SK-N-SH (cell line): ENCODE measurements around the gene USH1C. TPM values are rescaled to one million over a fixed set of nuclear protein-coding genes. Genes with fewer than 3 reads are reported as not detected.

ENCODE experiments used
- CTCF ChIA-PET: fragments of 300-600, 350-600 bp; formaldehyde crosslinking; extraction: SDS; loops from one replicate; lab custom pipeline; 2021; lab: Yijun Ruan, JAX
- POLR2A ChIA-PET: fragments of 350-600 bp; sonication (Branson Sonifier 250); formaldehyde crosslinking; extraction: SDS; loops from one replicate; lab custom pipeline; 2020; ENCODE audit warnings: antibody characterized with exemption, inconsistent platforms; lab: Yijun Ruan, JAX
- DNase-seq: peaks from one replicate; pipeline ENCODE4 v3.0.0; 2012
- H2AFZ ChIP-seq: fragments of 200-600 bp; sonication (generic); 2 replicates; pipeline ENCODE4 v1.8.1; 2016; ENCODE audit warnings: antibody characterized with exemption, mild to moderate bottlenecking, low read depth
- H3F3A ChIP-seq: fragments of 200-600 bp; sonication (generic); replicated peaks from 2 replicates; pipeline ENCODE3; 2016; ENCODE audit warnings: antibody characterized with exemption, mild to moderate bottlenecking; ENCODE audit not compliant: insufficient read depth
- H3K27ac ChIP-seq, 2 experiments: fragments of 200-500 bp in 1 of 2; fragments of 200-600 bp in 1 of 2; sonication (Bioruptor generic) in 1 of 2; sonication (generic), shearing (Covaris generic) in 1 of 2; 2 replicates each; pipeline versions ENCODE4 v1.5.1 to v1.6.1; 2014 to 2016; ENCODE audit warnings: low read depth in 2 of 2, inconsistent platforms in 1 of 2, low read length in 1 of 2, mild to moderate bottlenecking in 1 of 2, mixed read lengths in 1 of 2
- H3K27me3 ChIP-seq: fragments of 200-600 bp; sonication (generic), shearing (Covaris generic); 2 replicates; pipeline ENCODE4 v1.6.1; 2016; ENCODE audit warnings: mixed run types; ENCODE audit not compliant: insufficient read depth
- H3K36me3 ChIP-seq, 2 experiments: fragments of 200-500 bp in 1 of 2; fragments of 200-600 bp in 1 of 2; sonication (Bioruptor generic) in 1 of 2; sonication (generic) in 1 of 2; replicated peaks in 1 of 2; 2 replicates each; pipeline versions ENCODE3 to v1.5.1; 2014 to 2016; ENCODE audit warnings: low read length in 1 of 2, mild to moderate bottlenecking in 1 of 2; ENCODE audit not compliant: insufficient read depth in 2 of 2, control insufficient read depth in 1 of 2
- H3K4me1 ChIP-seq, 2 experiments: fragments of 200-500 bp in 1 of 2; fragments of 200-600 bp in 1 of 2; sonication (Bioruptor generic) in 1 of 2; sonication (generic), shearing (Covaris generic) in 1 of 2; 2 replicates each; pipeline versions ENCODE4 v1.5.1 to v1.6.1; 2014 to 2016; ENCODE audit warnings: low read depth in 1 of 2, low read length in 1 of 2, mixed run types in 1 of 2; ENCODE audit not compliant: insufficient read depth in 2 of 2, control insufficient read depth in 1 of 2
- H3K4me2 ChIP-seq: fragments of 200-600 bp; sonication (generic), shearing (Covaris generic); 2 replicates; pipeline ENCODE4 v1.6.1; 2017; ENCODE audit warnings: mixed run types
- H3K4me3 ChIP-seq, 2 experiments: fragments of 200-500 bp in 1 of 2; fragments of 200-600 bp in 1 of 2; sonication (Bioruptor generic) in 1 of 2; sonication (generic), shearing (Covaris generic) in 1 of 2; 2 replicates each; pipeline versions ENCODE4 v1.5.1 to v1.8.1; 2014 to 2016; ENCODE audit warnings: low read depth in 2 of 2, inconsistent platforms in 1 of 2, low read length in 1 of 2, mild to moderate bottlenecking in 1 of 2, mixed read lengths in 1 of 2, moderate library complexity in 1 of 2
- H3K79me2 ChIP-seq: fragments of 200-600 bp; sonication (generic); 2 replicates; pipeline ENCODE4 v1.8.1; 2017; ENCODE audit warnings: mild to moderate bottlenecking; ENCODE audit not compliant: insufficient read depth
- H3K9ac ChIP-seq: fragments of 200-600 bp; sonication (generic); 2 replicates; pipeline ENCODE4 v1.6.1; 2017; ENCODE audit warnings: mixed run types
- H3K9me2 ChIP-seq: fragments of 200-600 bp; sonication (generic); 2 replicates; pipeline ENCODE4 v1.6.1; 2017; ENCODE audit warnings: mixed run types
- H3K9me3 ChIP-seq: fragments of 200-600 bp; sonication (generic); 2 replicates; pipeline ENCODE4 v1.6.1; 2017; ENCODE audit warnings: mixed run types, mild to moderate bottlenecking, moderate library complexity
- H4K20me1 ChIP-seq: fragments of 200-600 bp; sonication (generic); 2 replicates; pipeline ENCODE4 v1.6.1; 2017; ENCODE audit warnings: mild to moderate bottlenecking, mixed run types; ENCODE audit not compliant: insufficient read depth
- EZH2phosphoT487 ChIP-seq: fragments of 200-600 bp; sonication (generic); IDR thresholded peaks from 2 replicates; pipeline ENCODE4 v1.6.1; 2017; ENCODE audit warnings: low read depth, mixed run types, mild to moderate bottlenecking, antibody characterized with exemption, moderate library complexity, borderline replicate concordance
- FOXJ3 ChIP-seq: sonication (generic); formaldehyde crosslinking; IDR thresholded peaks from 2 replicates; pipeline ENCODE4 v1.5.1; 2020; ENCODE audit warnings: mild to moderate bottlenecking, missing genetic modification reagents
- GABPA ChIP-seq: IDR thresholded peaks from 2 replicates; pipeline ENCODE4 v1.4.0; 2012; ENCODE audit warnings: low read depth, mild to moderate bottlenecking
- GATA2 ChIP-seq: sonication (generic); formaldehyde crosslinking; IDR thresholded peaks from 2 replicates; pipeline ENCODE4 v1.5.0; 2020; ENCODE audit warnings: mild to moderate bottlenecking, missing genetic modification reagents
- MEF2A ChIP-seq: IDR thresholded peaks from 2 replicates; pipeline ENCODE4 v1.4.0; 2012; ENCODE audit warnings: low read depth, borderline replicate concordance
- MXI1 ChIP-seq: IDR thresholded peaks from 2 replicates; pipeline ENCODE4 v1.6.1; 2012; ENCODE audit warnings: mild to moderate bottlenecking, low read depth, low read length, improper control_type of control experiment
- RAD21 ChIP-seq: IDR thresholded peaks from 2 replicates; pipeline ENCODE4 v1.6.1; 2012; ENCODE audit warnings: mild to moderate bottlenecking, low read length
- RCOR1 ChIP-seq: fragments of 150-350 bp; IDR thresholded peaks from 2 replicates; pipeline ENCODE4 v1.6.1; 2017; ENCODE audit warnings: antibody characterized with exemption, low read length
- RXRA ChIP-seq: IDR thresholded peaks from 2 replicates; pipeline ENCODE4 v1.4.0; 2012; ENCODE audit warnings: low read depth, mild to moderate bottlenecking, borderline replicate concordance
- SIN3A ChIP-seq: IDR thresholded peaks from 2 replicates; pipeline ENCODE4 v1.6.1; 2012; ENCODE audit warnings: low read depth, mild to moderate bottlenecking, low read length, moderate library complexity, borderline replicate concordance
- TAF1 ChIP-seq: IDR thresholded peaks from 2 replicates; pipeline ENCODE4 v1.6.1; 2012; ENCODE audit warnings: low read depth, mild to moderate bottlenecking, low read length, moderate library complexity, borderline replicate concordance
- TEAD4 ChIP-seq: IDR thresholded peaks from 2 replicates; pipeline ENCODE4 v1.4.0; 2012; ENCODE audit warnings: mild to moderate bottlenecking, borderline replicate concordance; ENCODE audit not compliant: insufficient read depth
- YY1 ChIP-seq: IDR thresholded peaks from 2 replicates; pipeline ENCODE4 v1.4.0; 2012; ENCODE audit warnings: low read depth, mild to moderate bottlenecking
- WGBS: methylation state at CpG from one replicate; pipeline ENCODE4 v1.1.6; 2017; ENCODE audit warnings: low lambda C conversion rate; 5-methylcytosine and 5-hydroxymethylcytosine counted together
- polyA plus RNA-seq, 3 experiments: library from polyadenylated mRNA; depleted of rRNA; stranded (reverse); fragments of >200 nt; gene quantifications; 2 replicates each; pipeline ENCODE4 v1.2.3, GENCODE V29; 2012
- TF ChIP-seq, protein P1 (sequence below): IDR thresholded peaks from 2 replicates; pipeline ENCODE4 v1.6.1; 2012; ENCODE audit warnings: mild to moderate bottlenecking, low read depth, low read length, moderate library complexity
- TF ChIP-seq, protein P2 (sequence below): IDR thresholded peaks from 2 replicates; pipeline ENCODE4 v1.4.0; 2012; ENCODE audit warnings: low read depth, borderline replicate concordance
- TF ChIP-seq, protein P3 (sequence below): fragments of 150-350 bp; IDR thresholded peaks from 2 replicates; pipeline ENCODE4 v1.6.1; 2016; ENCODE audit warnings: mild to moderate bottlenecking, low read depth, low read length
- TF ChIP-seq, protein P4 (sequence below): fragments of 150-350 bp; IDR thresholded peaks from 2 replicates; pipeline ENCODE4 v1.6.1; 2017; ENCODE audit warnings: antibody characterized with exemption, low read length, low read depth, borderline replicate concordance
- TF ChIP-seq, protein P5 (sequence below): fragments of 200-600 bp; sonication (generic); IDR thresholded peaks from 2 replicates; pipeline ENCODE4 v1.6.1; 2017; ENCODE audit warnings: antibody characterized with exemption, mild to moderate bottlenecking, moderate library complexity
- TF ChIP-seq, protein P6 (sequence below): IDR thresholded peaks from 2 replicates; pipeline ENCODE4; 2012
- TF ChIP-seq, protein P7 (sequence below): IDR thresholded peaks from 2 replicates; pipeline ENCODE4 v1.4.0; 2012; ENCODE audit warnings: low read depth, borderline replicate concordance

The USH1C gene
- polyA plus RNA-seq, 1 of the 3 experiments (the other 2 are of a cell fraction), result not detected

DNA sequence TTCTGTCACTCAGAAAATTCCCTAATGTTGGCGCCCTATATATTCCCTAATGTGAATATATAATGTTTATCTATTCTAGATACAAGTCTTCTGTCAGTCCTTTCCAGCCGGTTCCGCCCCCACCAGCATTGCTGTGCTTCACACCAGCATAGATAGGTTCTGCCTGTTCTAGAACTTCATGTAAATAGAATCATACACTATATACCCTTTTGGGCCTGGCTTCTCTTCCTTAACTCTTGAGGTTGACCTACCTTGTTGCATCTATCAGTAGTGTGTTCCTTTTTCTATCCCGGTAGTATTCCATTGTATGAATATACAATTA is 37.5 kb upstream of the USH1C start:
- Histone ChIP-seq H3K9ac (no peak overlapping the region), H3K27me3 (no peaks in the 10 kb centered on the region), H3K4me1 (no peaks in the 10 kb centered on the region), H3K9me2 (no peaks in the 10 kb centered on the region), H3K4me2 (no peak overlapping the region), H2AFZ (no peak overlapping the region), H3K79me2 (no peaks in the 10 kb centered on the region), H3F3A (no peaks in the 10 kb centered on the region), H3K36me3 (no peaks in the 10 kb centered on the region), H4K20me1 (no peaks in the 10 kb centered on the region), H3K27ac (no peak overlapping the region), H3K9me3 (no peaks in the 10 kb centered on the region), H3K4me3 (no peak overlapping the region)
- DNase-seq, result no peak
- TF ChIP-seq, protein P1, sequence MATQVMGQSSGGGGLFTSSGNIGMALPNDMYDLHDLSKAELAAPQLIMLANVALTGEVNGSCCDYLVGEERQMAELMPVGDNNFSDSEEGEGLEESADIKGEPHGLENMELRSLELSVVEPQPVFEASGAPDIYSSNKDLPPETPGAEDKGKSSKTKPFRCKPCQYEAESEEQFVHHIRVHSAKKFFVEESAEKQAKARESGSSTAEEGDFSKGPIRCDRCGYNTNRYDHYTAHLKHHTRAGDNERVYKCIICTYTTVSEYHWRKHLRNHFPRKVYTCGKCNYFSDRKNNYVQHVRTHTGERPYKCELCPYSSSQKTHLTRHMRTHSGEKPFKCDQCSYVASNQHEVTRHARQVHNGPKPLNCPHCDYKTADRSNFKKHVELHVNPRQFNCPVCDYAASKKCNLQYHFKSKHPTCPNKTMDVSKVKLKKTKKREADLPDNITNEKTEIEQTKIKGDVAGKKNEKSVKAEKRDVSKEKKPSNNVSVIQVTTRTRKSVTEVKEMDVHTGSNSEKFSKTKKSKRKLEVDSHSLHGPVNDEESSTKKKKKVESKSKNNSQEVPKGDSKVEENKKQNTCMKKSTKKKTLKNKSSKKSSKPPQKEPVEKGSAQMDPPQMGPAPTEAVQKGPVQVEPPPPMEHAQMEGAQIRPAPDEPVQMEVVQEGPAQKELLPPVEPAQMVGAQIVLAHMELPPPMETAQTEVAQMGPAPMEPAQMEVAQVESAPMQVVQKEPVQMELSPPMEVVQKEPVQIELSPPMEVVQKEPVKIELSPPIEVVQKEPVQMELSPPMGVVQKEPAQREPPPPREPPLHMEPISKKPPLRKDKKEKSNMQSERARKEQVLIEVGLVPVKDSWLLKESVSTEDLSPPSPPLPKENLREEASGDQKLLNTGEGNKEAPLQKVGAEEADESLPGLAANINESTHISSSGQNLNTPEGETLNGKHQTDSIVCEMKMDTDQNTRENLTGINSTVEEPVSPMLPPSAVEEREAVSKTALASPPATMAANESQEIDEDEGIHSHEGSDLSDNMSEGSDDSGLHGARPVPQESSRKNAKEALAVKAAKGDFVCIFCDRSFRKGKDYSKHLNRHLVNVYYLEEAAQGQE, result no peak
- TF ChIP-seq TEAD4, result no peak
- TF ChIP-seq RAD21, result no peak
- TF ChIP-seq, protein P2, sequence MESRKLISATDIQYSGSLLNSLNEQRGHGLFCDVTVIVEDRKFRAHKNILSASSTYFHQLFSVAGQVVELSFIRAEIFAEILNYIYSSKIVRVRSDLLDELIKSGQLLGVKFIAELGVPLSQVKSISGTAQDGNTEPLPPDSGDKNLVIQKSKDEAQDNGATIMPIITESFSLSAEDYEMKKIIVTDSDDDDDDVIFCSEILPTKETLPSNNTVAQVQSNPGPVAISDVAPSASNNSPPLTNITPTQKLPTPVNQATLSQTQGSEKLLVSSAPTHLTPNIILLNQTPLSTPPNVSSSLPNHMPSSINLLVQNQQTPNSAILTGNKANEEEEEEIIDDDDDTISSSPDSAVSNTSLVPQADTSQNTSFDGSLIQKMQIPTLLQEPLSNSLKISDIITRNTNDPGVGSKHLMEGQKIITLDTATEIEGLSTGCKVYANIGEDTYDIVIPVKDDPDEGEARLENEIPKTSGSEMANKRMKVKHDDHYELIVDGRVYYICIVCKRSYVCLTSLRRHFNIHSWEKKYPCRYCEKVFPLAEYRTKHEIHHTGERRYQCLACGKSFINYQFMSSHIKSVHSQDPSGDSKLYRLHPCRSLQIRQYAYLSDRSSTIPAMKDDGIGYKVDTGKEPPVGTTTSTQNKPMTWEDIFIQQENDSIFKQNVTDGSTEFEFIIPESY, result no peak
- TF ChIP-seq, protein P3, sequence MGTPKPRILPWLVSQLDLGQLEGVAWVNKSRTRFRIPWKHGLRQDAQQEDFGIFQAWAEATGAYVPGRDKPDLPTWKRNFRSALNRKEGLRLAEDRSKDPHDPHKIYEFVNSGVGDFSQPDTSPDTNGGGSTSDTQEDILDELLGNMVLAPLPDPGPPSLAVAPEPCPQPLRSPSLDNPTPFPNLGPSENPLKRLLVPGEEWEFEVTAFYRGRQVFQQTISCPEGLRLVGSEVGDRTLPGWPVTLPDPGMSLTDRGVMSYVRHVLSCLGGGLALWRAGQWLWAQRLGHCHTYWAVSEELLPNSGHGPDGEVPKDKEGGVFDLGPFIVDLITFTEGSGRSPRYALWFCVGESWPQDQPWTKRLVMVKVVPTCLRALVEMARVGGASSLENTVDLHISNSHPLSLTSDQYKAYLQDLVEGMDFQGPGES, result no peak
- no peak for TF ChIP-seq YY1
- TF ChIP-seq, protein P4, sequence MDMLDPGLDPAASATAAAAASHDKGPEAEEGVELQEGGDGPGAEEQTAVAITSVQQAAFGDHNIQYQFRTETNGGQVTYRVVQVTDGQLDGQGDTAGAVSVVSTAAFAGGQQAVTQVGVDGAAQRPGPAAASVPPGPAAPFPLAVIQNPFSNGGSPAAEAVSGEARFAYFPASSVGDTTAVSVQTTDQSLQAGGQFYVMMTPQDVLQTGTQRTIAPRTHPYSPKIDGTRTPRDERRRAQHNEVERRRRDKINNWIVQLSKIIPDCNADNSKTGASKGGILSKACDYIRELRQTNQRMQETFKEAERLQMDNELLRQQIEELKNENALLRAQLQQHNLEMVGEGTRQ, result no peak
- TF ChIP-seq GABPA, result no peak
- no peak for TF ChIP-seq FOXJ3 (CRISPR knock-in tag)
- TF ChIP-seq GATA2 (CRISPR knock-in tag), result no peak
- TF ChIP-seq, protein P5, sequence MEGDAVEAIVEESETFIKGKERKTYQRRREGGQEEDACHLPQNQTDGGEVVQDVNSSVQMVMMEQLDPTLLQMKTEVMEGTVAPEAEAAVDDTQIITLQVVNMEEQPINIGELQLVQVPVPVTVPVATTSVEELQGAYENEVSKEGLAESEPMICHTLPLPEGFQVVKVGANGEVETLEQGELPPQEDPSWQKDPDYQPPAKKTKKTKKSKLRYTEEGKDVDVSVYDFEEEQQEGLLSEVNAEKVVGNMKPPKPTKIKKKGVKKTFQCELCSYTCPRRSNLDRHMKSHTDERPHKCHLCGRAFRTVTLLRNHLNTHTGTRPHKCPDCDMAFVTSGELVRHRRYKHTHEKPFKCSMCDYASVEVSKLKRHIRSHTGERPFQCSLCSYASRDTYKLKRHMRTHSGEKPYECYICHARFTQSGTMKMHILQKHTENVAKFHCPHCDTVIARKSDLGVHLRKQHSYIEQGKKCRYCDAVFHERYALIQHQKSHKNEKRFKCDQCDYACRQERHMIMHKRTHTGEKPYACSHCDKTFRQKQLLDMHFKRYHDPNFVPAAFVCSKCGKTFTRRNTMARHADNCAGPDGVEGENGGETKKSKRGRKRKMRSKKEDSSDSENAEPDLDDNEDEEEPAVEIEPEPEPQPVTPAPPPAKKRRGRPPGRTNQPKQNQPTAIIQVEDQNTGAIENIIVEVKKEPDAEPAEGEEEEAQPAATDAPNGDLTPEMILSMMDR, result no peak
- no peak for TF ChIP-seq TAF1
- no peak for TF ChIP-seq EZH2phosphoT487
- TF ChIP-seq, protein P6, sequence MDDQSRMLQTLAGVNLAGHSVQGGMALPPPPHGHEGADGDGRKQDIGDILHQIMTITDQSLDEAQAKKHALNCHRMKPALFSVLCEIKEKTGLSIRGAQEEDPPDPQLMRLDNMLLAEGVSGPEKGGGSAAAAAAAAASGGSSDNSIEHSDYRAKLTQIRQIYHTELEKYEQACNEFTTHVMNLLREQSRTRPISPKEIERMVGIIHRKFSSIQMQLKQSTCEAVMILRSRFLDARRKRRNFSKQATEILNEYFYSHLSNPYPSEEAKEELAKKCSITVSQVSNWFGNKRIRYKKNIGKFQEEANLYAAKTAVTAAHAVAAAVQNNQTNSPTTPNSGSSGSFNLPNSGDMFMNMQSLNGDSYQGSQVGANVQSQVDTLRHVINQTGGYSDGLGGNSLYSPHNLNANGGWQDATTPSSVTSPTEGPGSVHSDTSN, result no peak
- TF ChIP-seq RXRA, result no peak
- TF ChIP-seq MXI1, result no peak
- no peak for TF ChIP-seq RCOR1
- TF ChIP-seq, protein P7, sequence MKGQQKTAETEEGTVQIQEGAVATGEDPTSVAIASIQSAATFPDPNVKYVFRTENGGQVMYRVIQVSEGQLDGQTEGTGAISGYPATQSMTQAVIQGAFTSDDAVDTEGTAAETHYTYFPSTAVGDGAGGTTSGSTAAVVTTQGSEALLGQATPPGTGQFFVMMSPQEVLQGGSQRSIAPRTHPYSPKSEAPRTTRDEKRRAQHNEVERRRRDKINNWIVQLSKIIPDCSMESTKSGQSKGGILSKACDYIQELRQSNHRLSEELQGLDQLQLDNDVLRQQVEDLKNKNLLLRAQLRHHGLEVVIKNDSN, result no peak
- TF ChIP-seq SIN3A, result no peak
- no peak for TF ChIP-seq MEF2A
- ChIA-PET POLR2A (no interaction called here), CTCF (interaction anchor here (1.0 kb wide), 1 partner anchor 149 kb away, joined by 3 read pairs; no protein-coding TSS in a partner anchor)
- 69% methylated on average over 4 of the region's 4 CpGs for WGBS
